GM10266 (cell line): ENCODE results near the gene SLC8A1.

ENCODE experiments used
- DNase-seq: peaks from one replicate; pipeline ENCODE4 v3.0.0; 2012; ENCODE audit errors: extremely low spot score
- CTCF ChIP-seq: IDR thresholded peaks from 2 replicates; pipeline ENCODE4 v1.5.1; 2012; ENCODE audit warnings: mild to moderate bottlenecking, low read depth; ENCODE audit not compliant: control insufficient read depth, insufficient read depth; ENCODE audit errors: missing control alignments

Gene SLC8A1

GRCh38 chr2:40329739-40330030, 122.2 kb downstream of the SLC8A1 start:
- no peak for TF ChIP-seq CTCF
- DNase-seq, result no peak

DNA sequence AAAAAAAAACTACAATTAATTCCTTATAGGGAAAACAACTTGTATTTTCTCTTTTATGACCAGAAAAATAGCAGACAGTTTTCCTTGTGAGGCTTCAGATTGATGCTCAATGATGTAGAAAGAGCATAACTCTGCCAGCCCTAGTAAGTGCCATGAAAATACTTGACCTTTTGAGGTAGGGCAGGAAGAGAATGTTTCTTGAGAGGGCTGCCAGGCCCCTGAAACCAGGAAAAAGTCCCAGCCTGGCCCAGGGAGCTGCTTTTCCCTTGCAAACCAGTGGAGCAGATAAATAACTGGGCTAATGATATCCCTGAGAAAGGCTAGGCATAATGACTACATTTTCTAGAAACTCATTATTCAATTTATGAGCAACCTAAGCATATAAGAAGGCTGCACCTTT, 126.8 kb downstream of the SLC8A1 start:
- no peak for DNase-seq
- no peak for TF ChIP-seq CTCF

DNA sequence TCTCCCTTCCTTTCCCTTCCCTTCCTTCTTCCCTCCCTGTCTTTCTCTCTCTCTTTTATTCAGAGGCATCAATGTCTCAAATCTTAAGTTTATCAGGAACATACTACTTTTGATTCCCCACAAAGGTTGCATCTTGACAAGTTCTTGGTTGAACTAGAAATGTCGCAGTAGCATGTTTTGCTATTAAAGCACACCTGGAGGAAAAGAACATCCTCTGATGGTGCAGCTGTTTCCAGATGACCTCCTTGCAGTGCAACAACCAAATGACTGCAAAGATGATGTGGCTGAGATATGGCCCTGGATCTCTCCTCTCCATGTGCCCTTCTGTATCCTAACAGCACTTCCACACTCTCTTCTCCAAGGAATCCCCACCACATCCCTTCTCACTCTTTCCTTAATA, 127.2 kb downstream of the SLC8A1 start:
- TF ChIP-seq CTCF, result no peak
- no peak for DNase-seq

- TF ChIP-seq CTCF, result no peak
- DNase-seq, result no peak
Measured at GRCh38 chr2:40321822-40322221, 130.1 kb downstream of the SLC8A1 start.

DNA sequence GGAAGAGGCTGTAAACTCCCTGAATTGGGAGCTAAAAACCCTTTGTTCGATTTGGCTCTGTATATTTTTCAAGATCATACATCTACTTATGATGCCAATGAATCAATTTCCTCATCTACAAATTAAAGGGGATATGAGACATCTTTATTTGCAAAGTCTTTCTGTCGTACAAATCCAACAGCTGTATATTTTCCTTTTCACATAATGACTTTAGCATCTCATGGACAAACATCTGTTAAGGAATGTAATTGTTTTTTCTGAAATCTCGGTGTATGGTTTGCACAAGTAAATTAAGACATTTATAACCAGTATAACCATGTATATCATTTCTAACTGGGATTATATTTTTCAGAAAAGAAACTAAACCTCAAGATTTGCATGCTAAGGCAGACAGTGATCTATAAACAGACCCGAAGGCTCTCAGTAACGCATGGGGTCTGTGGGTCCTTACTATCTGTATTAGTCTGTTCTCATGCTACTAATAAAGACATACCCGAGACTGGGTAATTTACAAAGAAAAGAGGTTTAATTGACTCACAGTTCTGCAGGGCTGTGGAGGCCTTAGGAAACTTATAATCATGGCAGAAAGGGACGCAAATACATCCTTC, 130.8 kb downstream of the SLC8A1 start:
- TF ChIP-seq CTCF, result no peak
- DNase-seq, result no peak

DNA sequence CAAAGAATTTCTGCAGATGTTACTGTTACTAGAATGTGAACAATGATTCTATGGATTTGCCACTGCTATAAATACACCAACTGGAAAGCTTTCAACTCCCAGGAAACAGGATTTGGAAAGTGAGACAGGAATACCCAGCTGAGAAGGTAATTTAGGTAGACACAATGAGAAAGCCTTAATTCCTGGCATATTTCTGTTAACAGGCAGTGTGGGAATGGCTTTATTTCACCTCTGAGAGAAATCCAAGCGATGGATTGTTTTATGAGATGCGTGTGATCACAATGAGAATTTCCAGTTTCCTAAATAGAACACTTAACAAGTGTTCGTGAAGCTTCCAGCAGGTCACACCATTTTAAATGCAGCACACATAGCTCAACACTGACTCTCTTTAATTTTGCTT, 133.0 kb downstream of the SLC8A1 start:
- no peak for DNase-seq
- TF ChIP-seq CTCF, result no peak

GRCh38 chr2:40317761-40318160, 134.1 kb downstream of the SLC8A1 start:
- TF ChIP-seq CTCF, result no peak
- no peak for DNase-seq
